Right cardiac atrium (tissue), 5 donors: ENCODE data around the gene SUCLA2. TPM values are rescaled to one million over a fixed set of nuclear protein-coding genes. Genes with fewer than 3 reads are reported as not detected.

ENCODE experiments used
- ATAC-seq, 2 donors: fragments of 200-7000 bp; cut with Tn5 transposase; one replicate each; pipeline versions ENCODE4 v1.8.0 to v1.9.1; 2020; ENCODE audit warnings: moderate library complexity in 2 of 2, mild to moderate bottlenecking in 1 of 2
- DNase-seq, 3 donors: peaks; one replicate each; pipeline ENCODE4 v3.0.0-alpha.2; 2020
- H3K27ac ChIP-seq: one replicate; pipeline ENCODE4 v1.5.1; 2013; ENCODE audit warnings: mild to moderate bottlenecking, low read length, control low read depth, moderate library complexity
- H3K27me3 ChIP-seq: one replicate; pipeline ENCODE4 v1.6.1; 2013; ENCODE audit not compliant: control insufficient read depth, insufficient read depth
- H3K4me1 ChIP-seq: one replicate; pipeline ENCODE4 v1.6.1; 2013; ENCODE audit warnings: low read length; ENCODE audit not compliant: control insufficient read depth, insufficient read depth
- H3K4me3 ChIP-seq: one replicate; pipeline ENCODE4 v1.5.1; 2013; ENCODE audit warnings: low read length, control low read depth
- H3K9me3 ChIP-seq: one replicate; pipeline ENCODE4 v1.6.1; 2013; ENCODE audit warnings: low read length; ENCODE audit not compliant: control insufficient read depth
- WGBS: extraction: QIAGEN DNeasy Blood & Tissue Kit; methylation state at CpG from one replicate; pipeline ENCODE4 v1.1.7; 2013; 5-methylcytosine and 5-hydroxymethylcytosine counted together
- intact Hi-C, 4 donors: fragments of 100-400 bp; cut with DNase I; formaldehyde crosslinking; loops; one replicate each; pipeline versions ENCODE4 v1.11.0 to v1.14.0; 2022 to 2023
- polyA plus RNA-seq: library from polyadenylated mRNA; stranded (reverse); fragments of 200-250 nt; gene quantifications from one replicate; pipeline ENCODE4 v1.2.3, GENCODE V29; 2013
- total RNA-seq, 4 donors: library from RNA; stranded (reverse); fragmentation: NEBNext Ultra II Directional; extraction: Animal tissue kit (Norgen Biotek cat#: 25700); gene quantifications; one replicate each; pipeline ENCODE4 v1.2.1, GENCODE V29; 2021
- donor health status: healthy with polysubstance abuse.
- donor health status: DM: no; HTN: yes; CAD: no.
- donor health status: DM: no; HTN: no; CAD: no.
- donor health status: DM: no; HTN: yes; CAD: no; lungs with severe emphysema.
- donor health status: DM: yes; HTN: yes; CAD: no.

SUCLA2 gene
- total and polyA plus RNA-seq, 5 donors, result 74.6 to 103 (median 90.7) TPM

- DNase-seq (no peak), ATAC-seq (no peak)
- H3K4me1 ChIP-seq, result no peaks in the 10 kb centered on the region
- H3K4me3 ChIP-seq, result no peak overlapping the region
- intact Hi-C loops, result no loop called here
- H3K27ac ChIP-seq, result no peak overlapping the region
- no peaks in the 10 kb centered on the region for H3K27me3 ChIP-seq
- WGBS, result 82% methylated on average over 3 of the region's 3 CpGs
- H3K9me3 ChIP-seq, result no peaks in the 10 kb centered on the region
Measured at GRCh38 chr13:47901441-47901840, 99.6 kb downstream of the SUCLA2 start.

- H3K27me3 ChIP-seq, result no peaks in the 10 kb centered on the region
- H3K27ac ChIP-seq, result no peak overlapping the region
- DNase-seq (no peak), ATAC-seq (no peak)
- H3K9me3 ChIP-seq, result no peaks in the 10 kb centered on the region
- WGBS, result 71% methylated on average over 3 of the region's 3 CpGs
- intact Hi-C loops, result no loop called here
- no peak overlapping the region for H3K4me3 ChIP-seq
- H3K4me1 ChIP-seq, result no peaks in the 10 kb centered on the region
Measured at GRCh38 chr13:47898080-47898479, 103.0 kb downstream of the SUCLA2 start.

GRCh38 chr13:47897411-47898050 lies 103.5 kb downstream of the SUCLA2 start:
- Histone ChIP-seq H3K4me3 (no peak overlapping the region), H3K27me3 (no peaks in the 10 kb centered on the region), H3K4me1 (no peaks in the 10 kb centered on the region), H3K27ac (no peak overlapping the region), H3K9me3 (no peaks in the 10 kb centered on the region)
- DNase-seq, result no peak
- WGBS, result 85% methylated on average over 2 of the region's 2 CpGs
- no peak for ATAC-seq
- intact Hi-C loops, result no loop called here

GRCh38 chr13:47896546-47896945 lies 104.5 kb downstream of the SUCLA2 start:
- no peaks in the 10 kb centered on the region for H3K9me3 ChIP-seq
- DNase-seq (no peak), ATAC-seq (no peak)
- no peak overlapping the region for H3K27ac ChIP-seq
- 57% methylated on average over 2 of the region's 2 CpGs for WGBS
- H3K4me1 ChIP-seq, result no peaks in the 10 kb centered on the region
- intact Hi-C loops, result no loop called here
- H3K4me3 ChIP-seq, result no peak overlapping the region
- H3K27me3 ChIP-seq, result no peaks in the 10 kb centered on the region

- WGBS, result 78% methylated on average over 5 of the region's 5 CpGs
- H3K27me3 ChIP-seq, result no peaks in the 10 kb centered on the region
- H3K27ac ChIP-seq, result no peak overlapping the region
- intact Hi-C loops, result no loop called here
- no peaks in the 10 kb centered on the region for H3K4me1 ChIP-seq
- DNase-seq, result no peak
- no peak overlapping the region for H3K4me3 ChIP-seq
- no peaks in the 10 kb centered on the region for H3K9me3 ChIP-seq
- no peak for ATAC-seq
Measured at GRCh38 chr13:47896111-47896510, 105.0 kb downstream of the SUCLA2 start.

- ATAC-seq, result no peak
- no peak overlapping the region for H3K4me3 ChIP-seq
- WGBS, result 97% methylated on average over 1 of the region's 1 CpG
- no peak overlapping the region for H3K27ac ChIP-seq
- intact Hi-C loops, result no loop called here
- no peaks in the 10 kb centered on the region for H3K27me3 ChIP-seq
- no peaks in the 10 kb centered on the region for H3K9me3 ChIP-seq
- no peak for DNase-seq
- H3K4me1 ChIP-seq, result no peaks in the 10 kb centered on the region
Measured at GRCh38 chr13:47893527-47893926, 107.5 kb downstream of the SUCLA2 start.

Other genes with a start within 250 kb of the SUCLA2 start
- gene NUDT15, start 36.5 kb upstream of the SUCLA2 start, total RNA-seq, result 10 to 100 TPM in 1 of 4 donors, 1 to 10 TPM in 3; 8.0 to 10.6 (median 9.1) TPM
- gene NUDT15, start 36.5 kb upstream of the SUCLA2 start, polyA plus RNA-seq, result 13.6 TPM
- gene MED4, start 93.8 kb upstream of the SUCLA2 start, total RNA-seq, result 10 to 100 TPM; 40.2 to 50.0 (median 49.2) TPM
- 56.2 TPM for gene MED4, start 93.8 kb upstream of the SUCLA2 start, polyA plus RNA-seq
- 100 to 1,000 TPM; 585 to 643 (median 613) TPM for gene ITM2B, start 231.9 kb upstream of the SUCLA2 start, total RNA-seq
- gene ITM2B, start 231.9 kb upstream of the SUCLA2 start, polyA plus RNA-seq, result 633 TPM